AG04450 (cell line): ENCODE measurements around the gene TMEFF2. TPM values are rescaled to one million over a fixed set of nuclear protein-coding genes. Genes with fewer than 3 reads are reported as not detected.

Source experiments
- CTCF ChIA-PET: fragments of 300-600, 350-600 bp; formaldehyde crosslinking; extraction: SDS; loops from one replicate; lab custom pipeline; 2022; ENCODE audit warnings: antibody characterized with exemption, inconsistent platforms; lab: Charles Lee
- POLR2A ChIA-PET: fragments of 350-600 bp; formaldehyde crosslinking; extraction: SDS; loops from one replicate; lab custom pipeline; 2021; ENCODE audit warnings: antibody characterized with exemption, inconsistent platforms; lab: Yijun Ruan, JAX
- DNase-seq: peaks from one replicate; pipeline ENCODE4 v3.0.0-alpha.2; 2011; ENCODE audit warnings: low read depth, low spot score
- H3K27ac ChIP-seq: one replicate; pipeline ENCODE4 v1.5.1; 2012; ENCODE audit warnings: low read depth, low read length, control low read depth
- H3K27me3 ChIP-seq: one replicate; pipeline ENCODE4 v1.6.0; 2012; ENCODE audit warnings: low read length; ENCODE audit not compliant: control insufficient read depth, insufficient read depth
- H3K4me3 ChIP-seq: 2 replicates; pipeline ENCODE4 v1.5.1; 2011; ENCODE audit warnings: mild to moderate bottlenecking, low read depth, low read length, control low read depth
- H3K9me3 ChIP-seq: 2 replicates; pipeline ENCODE4 v1.5.1; 2012; ENCODE audit warnings: low read length; ENCODE audit not compliant: control insufficient read depth, insufficient read depth
- CTCF ChIP-seq: IDR thresholded peaks from 2 replicates; pipeline ENCODE4 v1.5.1; 2011; ENCODE audit warnings: low read depth, low read length, control low read depth, inconsistent platforms
- polyA plus RNA-seq: library from polyadenylated mRNA; depleted of rRNA; stranded (reverse); fragments of >200 nt; gene quantifications from 2 replicates; pipeline ENCODE4 v1.2.3, GENCODE V29; 2011

The TMEFF2 gene
- polyA plus RNA-seq, 1 experiment, result 4.1 TPM

GRCh38 chr2:191983186-191983585, 211.5 kb downstream of the TMEFF2 start:
- Histone ChIP-seq H3K9me3 (no peaks in the 10 kb centered on the region), H3K27me3 (no peaks in the 10 kb centered on the region), H3K4me3 (no peak overlapping the region), H3K27ac (no peak overlapping the region)
- no peak for TF ChIP-seq CTCF
- DNase-seq, result no peak
- ChIA-PET CTCF (no interaction called here), POLR2A (no interaction called here)

GRCh38 chr2:191981706-191982105, 213.0 kb downstream of the TMEFF2 start:
- no peak for TF ChIP-seq CTCF
- Histone ChIP-seq H3K4me3 (no peak overlapping the region), H3K9me3 (no peaks in the 10 kb centered on the region), H3K27ac (no peak overlapping the region), H3K27me3 (no peaks in the 10 kb centered on the region)
- ChIA-PET CTCF (interaction anchor here (0.6 kb wide), 1 partner anchor 221 kb away, joined by 4 read pairs; no protein-coding TSS in a partner anchor), POLR2A (no interaction called here)
- DNase-seq, result no peak

- no peak for DNase-seq
- POLR2A ChIA-PET, result no interaction called here
These were observed 214.2 kb downstream of the TMEFF2 start for GRCh38 chr2:191980483-191980882.

GRCh38 chr2:191979221-191979730, 215.5 kb downstream of the TMEFF2 start:
- no peak overlapping the region for H3K4me3 ChIP-seq
- no peak for TF ChIP-seq CTCF
- H3K27me3 ChIP-seq, result no peaks in the 10 kb centered on the region
- H3K9me3 ChIP-seq, result no peaks in the 10 kb centered on the region
- no peak for DNase-seq
- no peak overlapping the region for H3K27ac ChIP-seq
- CTCF ChIA-PET, result no interaction called here
- POLR2A ChIA-PET, result no interaction called here

More at GRCh38 chr2:191980483-191980882, 214.2 kb downstream of the TMEFF2 start:
- Histone ChIP-seq H3K27me3 (no peaks in the 10 kb centered on the region), H3K9me3 (no peaks in the 10 kb centered on the region), H3K27ac (no peak overlapping the region), H3K4me3 (no peak overlapping the region)
- TF ChIP-seq CTCF, result no peak
- CTCF ChIA-PET, result no interaction called here

GRCh38 chr2:191977754-191978153, 217.0 kb downstream of the TMEFF2 start:
- POLR2A ChIA-PET, result no interaction called here
- Histone ChIP-seq H3K27me3 (no peaks in the 10 kb centered on the region), H3K4me3 (no peak overlapping the region), H3K27ac (no peak overlapping the region), H3K9me3 (no peaks in the 10 kb centered on the region)
- DNase-seq, result no peak
- TF ChIP-seq CTCF, result no peak
- CTCF ChIA-PET, result interaction anchor here (0.9 kb wide), 1 partner anchor 185 kb away, joined by 3 read pairs; no protein-coding TSS in a partner anchor
